Measurements from ENCODE around the gene PRR16. TPM values are rescaled to one million over a fixed set of nuclear protein-coding genes. Genes with fewer than 3 reads are reported as not detected.

PRR16 gene
- total RNA-seq, 1 experiment from 2014 or later: 20.8 TPM

- DNase-seq (ENCODE audit: low read depth): no peak
Observed at GRCh38 chr5:120734033-120734432, 269.9 kb downstream of the PRR16 start.

GRCh38 chr5:120735076-120735475, 271.0 kb downstream of the PRR16 start:
- DNase-seq (ENCODE audit: low read depth): no peak
